Neural cell (in vitro differentiated cells): ENCODE data around the gene PINLYP.

Source experiments
- EP300 ChIP-seq: fragments of 450-650 bp; conservative IDR thresholded peaks from 2 replicates; pipeline ENCODE4 v1.6.1; 2014; ENCODE audit warnings: antibody characterized with exemption, mild to moderate bottlenecking, moderate library complexity; ENCODE audit not compliant: poor library complexity, severe bottlenecking
- EZH2 ChIP-seq: fragments of 200-600, 300-800 bp; shearing (Covaris generic), sonication (generic); IDR thresholded peaks from 2 replicates; pipeline ENCODE4 v1.6.1; 2014; ENCODE audit warnings: antibody characterized with exemption, low read length, borderline replicate concordance, mild to moderate bottlenecking; ENCODE audit not compliant: insufficient read depth, poor library complexity, severe bottlenecking
- MXI1 ChIP-seq: fragments of 450-650 bp; conservative IDR thresholded peaks from 2 replicates; pipeline ENCODE4 v1.6.1; 2014; ENCODE audit warnings: antibody characterized with exemption, mild to moderate bottlenecking; ENCODE audit not compliant: poor library complexity, severe bottlenecking
- POLR2AphosphoS5 ChIP-seq: IDR thresholded peaks from 2 replicates; pipeline ENCODE4 v1.6.1; 2012
- TAF1 ChIP-seq: IDR thresholded peaks from 2 replicates; pipeline ENCODE4 v1.6.1; 2012; ENCODE audit warnings: low read depth
- TF ChIP-seq, protein P1 (sequence below): fragments of 450-650 bp; IDR thresholded peaks from 2 replicates; pipeline ENCODE4 v1.5.1; 2014; ENCODE audit warnings: antibody characterized with exemption, mild to moderate bottlenecking, moderate library complexity; ENCODE audit not compliant: poor library complexity, severe bottlenecking

DNA sequence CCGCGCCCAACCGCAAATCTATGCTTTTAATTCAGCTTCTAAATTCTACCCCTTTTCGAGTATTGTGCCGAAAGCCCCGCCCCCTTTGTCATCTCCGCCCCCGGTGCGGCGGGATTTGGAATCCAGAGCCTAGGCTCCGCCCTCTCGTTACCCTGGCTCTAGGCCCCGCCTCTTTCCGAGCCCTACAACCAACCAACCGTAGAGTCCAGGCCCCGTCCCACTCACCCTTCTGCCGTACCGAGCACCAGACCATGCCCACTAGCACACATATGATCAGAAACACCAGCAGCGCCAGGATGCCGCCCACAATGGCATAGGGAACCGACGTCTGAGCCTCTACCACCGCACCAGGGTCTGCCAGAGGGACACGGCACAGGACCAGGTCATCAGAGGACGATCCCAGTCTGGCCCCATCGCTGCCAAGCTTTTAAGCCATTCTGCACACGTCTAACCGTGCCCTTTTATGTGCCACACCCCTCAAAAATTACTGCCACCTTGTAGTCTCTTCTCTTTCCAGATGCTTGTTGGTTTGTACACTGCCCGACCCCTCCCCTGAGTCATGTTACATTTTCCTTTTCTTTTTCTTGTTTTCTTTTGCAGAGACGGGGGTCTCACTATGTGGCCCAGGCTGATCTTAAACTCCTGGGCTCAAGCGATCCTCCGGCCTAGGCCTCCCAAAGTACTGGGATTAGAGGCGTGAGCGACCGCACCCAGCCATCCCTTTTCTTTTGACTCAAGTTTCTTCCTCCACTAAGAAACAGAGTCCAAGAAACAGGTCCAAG is 48.5 kb downstream of the PINLYP start:
- TF ChIP-seq, protein P1, sequence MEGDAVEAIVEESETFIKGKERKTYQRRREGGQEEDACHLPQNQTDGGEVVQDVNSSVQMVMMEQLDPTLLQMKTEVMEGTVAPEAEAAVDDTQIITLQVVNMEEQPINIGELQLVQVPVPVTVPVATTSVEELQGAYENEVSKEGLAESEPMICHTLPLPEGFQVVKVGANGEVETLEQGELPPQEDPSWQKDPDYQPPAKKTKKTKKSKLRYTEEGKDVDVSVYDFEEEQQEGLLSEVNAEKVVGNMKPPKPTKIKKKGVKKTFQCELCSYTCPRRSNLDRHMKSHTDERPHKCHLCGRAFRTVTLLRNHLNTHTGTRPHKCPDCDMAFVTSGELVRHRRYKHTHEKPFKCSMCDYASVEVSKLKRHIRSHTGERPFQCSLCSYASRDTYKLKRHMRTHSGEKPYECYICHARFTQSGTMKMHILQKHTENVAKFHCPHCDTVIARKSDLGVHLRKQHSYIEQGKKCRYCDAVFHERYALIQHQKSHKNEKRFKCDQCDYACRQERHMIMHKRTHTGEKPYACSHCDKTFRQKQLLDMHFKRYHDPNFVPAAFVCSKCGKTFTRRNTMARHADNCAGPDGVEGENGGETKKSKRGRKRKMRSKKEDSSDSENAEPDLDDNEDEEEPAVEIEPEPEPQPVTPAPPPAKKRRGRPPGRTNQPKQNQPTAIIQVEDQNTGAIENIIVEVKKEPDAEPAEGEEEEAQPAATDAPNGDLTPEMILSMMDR: no peak
- TF ChIP-seq EP300 (no peak), MXI1 (no peak), TAF1 (no peak), EZH2 (no peak), POLR2AphosphoS5 (no peak)
